Ascending aorta (tissue), 2 donors: ENCODE data around the gene TCF4. TPM values are rescaled to one million over a fixed set of nuclear protein-coding genes. Genes with fewer than 3 reads are reported as not detected.

Source experiments
- DNase-seq, 2 donors: peaks; one replicate each; pipeline ENCODE4 v3.0.0-alpha.2; 2019; ENCODE audit warnings: low spot score in 2 of 2
- H3K27ac ChIP-seq, 2 donors: fragments of 200-600 bp; sonication (generic); one replicate each; pipeline ENCODE4 v1.5.1; 2016 to 2017; ENCODE audit warnings: mild to moderate bottlenecking in 1 of 2
- H3K27me3 ChIP-seq: fragments of 200-600 bp; sonication (generic); one replicate; pipeline ENCODE4 v1.5.1; 2017
- H3K36me3 ChIP-seq, 2 donors: fragments of 200-600 bp; sonication (generic); one replicate each; pipeline ENCODE4 v1.5.1; 2016
- H3K4me1 ChIP-seq, 2 donors: fragments of 200-600 bp; sonication (generic); one replicate each; pipeline ENCODE4 v1.5.1; 2016 to 2017; ENCODE audit warnings: mild to moderate bottlenecking in 1 of 2
- H3K4me3 ChIP-seq, 2 donors: fragments of 200-600 bp; sonication (generic); one replicate each; pipeline ENCODE4 v1.5.1; 2016 to 2017; ENCODE audit warnings: mild to moderate bottlenecking in 1 of 2
- H3K9me3 ChIP-seq, 2 donors: fragments of 200-600 bp; sonication (generic); one replicate each; pipeline ENCODE4 v1.5.1; 2016
- intact Hi-C: fragments of 100-400 bp; cut with DNase I; formaldehyde crosslinking; loops from one replicate; pipeline ENCODE4 v1.15.1; 2023
- total RNA-seq: library from RNA; depleted of rRNA; stranded (reverse); fragments of >200 nt; gene quantifications from one replicate; pipeline ENCODE4 v1.1.0, GENCODE V29; 2016
- TF ChIP-seq, protein P1 (sequence below), 3 experiments: fragments of 200-600 bp in 2 of 3; fragments of 450-650 bp in 1 of 3; sonication (generic) in 2 of 3; IDR thresholded peaks; one replicate each; pipeline ENCODE4 v1.5.1; 2016 to 2019; ENCODE audit warnings: antibody characterized with exemption in 3 of 3, mild to moderate bottlenecking in 1 of 3, moderate library complexity in 1 of 3

Gene TCF4
- total RNA-seq, 1 donor from 2014 or later: 180 TPM

DNA sequence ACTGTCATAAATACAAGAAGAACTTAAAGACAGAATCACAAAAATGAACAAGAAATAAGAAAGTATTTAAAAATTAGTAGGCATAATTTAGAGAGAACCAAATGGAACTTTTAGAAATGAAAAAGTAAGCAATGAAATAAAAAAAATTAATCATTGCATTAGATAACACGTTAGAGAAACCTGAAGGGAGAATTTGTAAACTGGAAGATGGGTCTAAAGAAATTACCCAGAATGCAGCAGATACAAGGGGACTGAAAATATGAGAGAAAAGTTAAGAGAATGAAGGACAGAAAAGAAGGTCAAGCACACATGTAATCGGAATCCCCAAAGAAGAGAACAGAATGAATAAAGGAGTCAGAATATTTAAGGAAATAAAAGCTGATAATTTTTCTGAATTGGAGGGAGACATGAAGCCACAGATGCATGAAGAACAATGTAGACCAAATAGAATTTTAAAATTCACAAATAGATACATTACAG, 21.5 kb downstream of the TCF4 start:
- Histone ChIP-seq H3K4me3 (no peak overlapping the region), H3K4me1 (no peaks in the 10 kb centered on the region), H3K27me3 (no peaks in the 10 kb centered on the region), H3K27ac (no peak overlapping the region), H3K9me3 (peaks cover 0 to 7% of the 10 kb centered on the region in 2 donors), H3K36me3 (no peaks in the 10 kb centered on the region)
- intact Hi-C loops: no loop called here
- DNase-seq: no peak
- TF ChIP-seq, protein P1, sequence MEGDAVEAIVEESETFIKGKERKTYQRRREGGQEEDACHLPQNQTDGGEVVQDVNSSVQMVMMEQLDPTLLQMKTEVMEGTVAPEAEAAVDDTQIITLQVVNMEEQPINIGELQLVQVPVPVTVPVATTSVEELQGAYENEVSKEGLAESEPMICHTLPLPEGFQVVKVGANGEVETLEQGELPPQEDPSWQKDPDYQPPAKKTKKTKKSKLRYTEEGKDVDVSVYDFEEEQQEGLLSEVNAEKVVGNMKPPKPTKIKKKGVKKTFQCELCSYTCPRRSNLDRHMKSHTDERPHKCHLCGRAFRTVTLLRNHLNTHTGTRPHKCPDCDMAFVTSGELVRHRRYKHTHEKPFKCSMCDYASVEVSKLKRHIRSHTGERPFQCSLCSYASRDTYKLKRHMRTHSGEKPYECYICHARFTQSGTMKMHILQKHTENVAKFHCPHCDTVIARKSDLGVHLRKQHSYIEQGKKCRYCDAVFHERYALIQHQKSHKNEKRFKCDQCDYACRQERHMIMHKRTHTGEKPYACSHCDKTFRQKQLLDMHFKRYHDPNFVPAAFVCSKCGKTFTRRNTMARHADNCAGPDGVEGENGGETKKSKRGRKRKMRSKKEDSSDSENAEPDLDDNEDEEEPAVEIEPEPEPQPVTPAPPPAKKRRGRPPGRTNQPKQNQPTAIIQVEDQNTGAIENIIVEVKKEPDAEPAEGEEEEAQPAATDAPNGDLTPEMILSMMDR (IDR thresholded peaks at IDR 0.05): no peak

DNA sequence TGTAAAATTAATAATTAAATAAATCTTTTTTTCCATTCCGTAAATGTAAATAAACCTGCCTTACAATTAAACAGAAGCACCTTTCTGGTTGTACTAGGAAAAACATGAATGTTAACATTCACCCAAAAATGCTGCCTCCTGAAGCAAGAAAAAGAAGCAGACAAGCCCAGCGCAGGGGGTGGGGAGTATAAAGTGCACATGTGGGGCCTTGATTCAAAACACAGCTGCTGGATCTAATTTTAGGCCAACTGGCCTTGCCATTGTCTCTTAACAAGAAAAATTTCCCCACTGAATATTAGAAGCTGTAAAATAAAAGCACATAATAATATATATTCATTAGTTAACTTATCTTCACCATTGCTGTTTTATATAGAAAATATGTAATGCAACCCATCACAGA, 28.3 kb downstream of the TCF4 start:
- intact Hi-C loops: no loop called here
- Histone ChIP-seq H3K4me1 (no peaks in the 10 kb centered on the region), H3K27ac (no peak overlapping the region), H3K9me3 (no peaks in the 10 kb centered on the region), H3K36me3 (no peaks in the 10 kb centered on the region), H3K4me3 (no peak overlapping the region), H3K27me3 (no peaks in the 10 kb centered on the region)
- TF ChIP-seq, protein P1 (IDR thresholded peaks at IDR 0.05): no peak
- no peak for DNase-seq

DNA sequence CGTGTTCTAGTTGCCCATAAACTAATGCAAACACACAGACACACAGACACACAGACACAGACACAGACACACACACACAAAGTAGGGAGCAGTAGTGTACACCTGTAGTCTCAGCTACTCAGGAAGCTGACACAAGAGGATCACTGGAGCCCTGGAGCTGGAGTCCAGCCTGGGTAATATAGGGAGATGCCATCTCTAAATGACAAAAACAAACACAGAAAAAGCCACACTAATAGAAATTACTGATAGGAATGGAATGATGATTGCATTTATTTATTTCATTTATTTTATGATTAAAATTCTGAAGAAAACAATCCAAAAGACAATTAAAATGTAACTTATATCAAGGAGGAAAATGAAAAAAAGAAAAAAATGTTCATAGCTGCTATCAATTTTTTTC, 30.8 kb downstream of the TCF4 start:
- H3K27ac ChIP-seq: no peak overlapping the region
- H3K4me3 ChIP-seq: no peak overlapping the region
- no peak for DNase-seq
- no peaks in the 10 kb centered on the region for H3K4me1 ChIP-seq
- TF ChIP-seq, protein P1 (IDR thresholded peaks at IDR 0.05): no peak
- no peaks in the 10 kb centered on the region for H3K27me3 ChIP-seq
- no peaks in the 10 kb centered on the region for H3K36me3 ChIP-seq
- intact Hi-C loops: no loop called here
- no peaks in the 10 kb centered on the region for H3K9me3 ChIP-seq

DNA sequence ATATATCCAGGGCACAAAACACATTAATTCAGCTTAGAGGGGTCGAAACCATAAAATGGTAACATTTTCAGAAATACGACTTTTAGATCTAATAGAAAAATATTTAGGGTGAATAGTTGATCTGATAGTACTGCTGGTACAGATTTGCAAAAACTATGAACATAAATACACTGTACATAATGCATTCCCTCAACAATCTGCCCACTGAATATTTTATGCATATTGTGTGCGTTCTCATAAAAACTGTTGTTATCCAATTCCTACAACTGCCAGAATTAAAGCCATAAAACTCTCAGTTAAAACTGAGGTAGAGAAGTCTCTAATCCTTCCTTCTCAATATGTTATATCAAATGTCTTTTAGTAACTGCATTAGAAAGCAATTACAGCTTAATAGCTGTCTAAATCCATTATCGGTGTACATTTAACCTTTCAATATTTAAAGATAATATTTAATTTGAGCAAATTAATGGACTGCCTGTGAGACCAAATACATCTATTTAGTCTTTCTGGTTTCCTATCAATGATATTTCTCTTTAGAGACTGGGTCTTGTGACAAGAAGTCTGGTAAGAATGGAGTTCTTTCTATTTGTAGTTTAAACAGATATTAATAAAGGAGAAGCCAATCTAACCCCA, 32.5 kb downstream of the TCF4 start:
- H3K9me3 ChIP-seq: no peaks in the 10 kb centered on the region
- DNase-seq: no peak
- no peaks in the 10 kb centered on the region for H3K36me3 ChIP-seq
- intact Hi-C loops: no loop called here
- H3K27ac ChIP-seq: no peak overlapping the region
- no peaks in the 10 kb centered on the region for H3K27me3 ChIP-seq
- H3K4me1 ChIP-seq: peaks cover 0 to 4% of the 10 kb centered on the region in 2 donors
- no peak overlapping the region for H3K4me3 ChIP-seq
- TF ChIP-seq, protein P1 (IDR thresholded peaks at IDR 0.05): no peak

DNA sequence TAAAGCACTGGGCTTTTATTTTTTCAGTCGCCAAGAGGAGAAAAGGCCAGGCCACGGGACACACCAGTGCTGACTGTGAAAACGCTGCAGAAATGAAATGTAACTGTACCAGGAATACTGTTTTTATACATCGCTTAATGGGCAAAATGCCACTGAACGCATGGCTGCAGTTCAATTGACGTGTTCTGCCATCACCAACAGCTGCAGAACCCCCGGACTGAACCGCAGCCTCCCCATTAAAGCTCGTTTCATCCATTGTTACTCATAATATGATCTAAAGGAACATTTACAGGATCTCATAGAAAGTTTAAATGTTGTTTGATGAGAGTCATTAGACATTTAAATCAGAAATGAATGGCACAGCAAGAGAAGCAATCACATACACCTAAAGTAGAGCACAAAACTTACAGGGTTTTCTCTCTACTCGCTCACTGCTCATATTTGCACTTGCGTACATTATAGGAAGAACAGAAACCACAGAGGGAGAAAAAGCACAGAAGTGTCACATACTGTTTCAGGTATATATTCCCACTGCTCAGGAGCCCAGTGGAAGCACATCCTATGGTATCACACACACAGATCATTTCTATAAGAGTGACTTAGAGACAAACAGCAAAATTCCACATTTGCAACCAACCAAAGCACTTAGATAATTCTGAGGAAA, 35.3 kb downstream of the TCF4 start:
- peaks cover 0 to 4% of the 10 kb centered on the region in 2 donors for H3K4me1 ChIP-seq
- H3K36me3 ChIP-seq: no peaks in the 10 kb centered on the region
- no peak for DNase-seq
- H3K27ac ChIP-seq: no peak overlapping the region
- H3K27me3 ChIP-seq: no peaks in the 10 kb centered on the region
- H3K4me3 ChIP-seq: no peak overlapping the region
- TF ChIP-seq, protein P1 (IDR thresholded peaks at IDR 0.05): no peak
- no peaks in the 10 kb centered on the region for H3K9me3 ChIP-seq
- intact Hi-C loops: no loop called here
